Suprapubic skin (tissue), 4 donors: ENCODE measurements around the gene POR. TPM values are rescaled to one million over a fixed set of nuclear protein-coding genes. Genes with fewer than 3 reads are reported as not detected.
"Not testable (repeated sequence)": the region's sequence is repeated elsewhere in the genome, so short reads cannot be mapped to it uniquely, and the experiment has no call there.

Experiments
- DNase-seq, 2 donors: peaks; one replicate each; pipeline ENCODE4 v3.0.0-alpha.2; 2019; ENCODE audit warnings: low spot score in 2 of 2
- H3K27ac ChIP-seq: fragments of 200-600 bp; sonication (generic); one replicate; pipeline ENCODE4 v1.5.1; 2019
- H3K27me3 ChIP-seq: fragments of 200-600 bp; sonication (generic); one replicate; pipeline ENCODE4 v1.5.1; 2019
- H3K36me3 ChIP-seq: fragments of 200-600 bp; sonication (generic); one replicate; pipeline ENCODE4 v1.5.1; 2019
- H3K4me1 ChIP-seq: fragments of 200-600 bp; sonication (generic); one replicate; pipeline ENCODE4 v1.5.1; 2019
- H3K4me3 ChIP-seq: fragments of 200-600 bp; sonication (generic); one replicate; pipeline ENCODE4 v1.5.1; 2019; ENCODE audit warnings: mild to moderate bottlenecking
- H3K9me3 ChIP-seq: fragments of 200-600 bp; sonication (generic); one replicate; pipeline ENCODE4 v1.5.1; 2019
- CTCF ChIP-seq, 2 donors: fragments of 200-600 bp in 1 of 2; fragments of 450-650 bp in 1 of 2; sonication (generic) in 1 of 2; IDR thresholded peaks; one replicate each; pipeline ENCODE4 v1.5.1; 2016 to 2019; ENCODE audit warnings: antibody characterized with exemption in 2 of 2, mild to moderate bottlenecking in 1 of 2, moderate library complexity in 1 of 2
- EP300 ChIP-seq: sonication (generic); formaldehyde crosslinking; IDR thresholded peaks from one replicate; pipeline ENCODE4 v1.6.1; 2017; ENCODE audit warnings: antibody characterized with exemption
- POLR2A ChIP-seq, 2 donors: fragments of 450-650 bp; IDR thresholded peaks; one replicate each; pipeline ENCODE4 v1.6.1; 2017; ENCODE audit warnings: antibody characterized with exemption in 2 of 2, mild to moderate bottlenecking in 2 of 2, moderate library complexity in 2 of 2
- POLR2AphosphoS5 ChIP-seq, 3 donors: sonication (generic); formaldehyde crosslinking; IDR thresholded peaks; one replicate each; pipeline ENCODE4 v1.6.1; 2017; ENCODE audit warnings: antibody characterized with exemption in 3 of 3
- WGBS: methylation state at CpG from one replicate; pipeline ENCODE4 v1.1.5; 2018; 5-methylcytosine and 5-hydroxymethylcytosine counted together
- total RNA-seq, 4 donors: library from RNA; depleted of rRNA; stranded (reverse); fragments of >200 nt; gene quantifications; one replicate each; pipeline ENCODE4 v1.1.0, GENCODE V29; 2016

Gene POR
- total RNA-seq, 4 donors from 2014 or later: 85.8 to 112 (median 91.8) TPM

- Histone ChIP-seq H3K4me1 (no peaks in the 10 kb centered on the region), H3K36me3 (peaks cover 31% of the 10 kb centered on the region), H3K27me3 (no peaks in the 10 kb centered on the region), H3K9me3 (no peaks in the 10 kb centered on the region), H3K27ac (no peak overlapping the region), H3K4me3 (no peak overlapping the region)
- TF ChIP-seq CTCF (IDR thresholded peaks at IDR 0.05) (no peak), POLR2AphosphoS5 (IDR thresholded peaks at IDR 0.05) (no peak)
- no peak for DNase-seq
- WGBS: 95% methylated on average over 7 of the region's 7 CpGs
These were observed 107.2 kb downstream of the POR start for GRCh38 chr7:76022026-76022780.

GRCh38 chr7:76023002-76023401 lies 108.0 kb downstream of the POR start:
- H3K27ac ChIP-seq: no peak overlapping the region
- no peaks in the 10 kb centered on the region for H3K27me3 ChIP-seq
- no peak overlapping the region for H3K4me3 ChIP-seq
- no peaks in the 10 kb centered on the region for H3K9me3 ChIP-seq
- H3K36me3 ChIP-seq: peaks cover 35% of the 10 kb centered on the region
- TF ChIP-seq CTCF (IDR thresholded peaks at IDR 0.05) (no peak), POLR2A (IDR thresholded peaks at IDR 0.05) (no peak), POLR2AphosphoS5 (IDR thresholded peaks at IDR 0.05) (no peak), EP300 (no peak)
- WGBS: 41% methylated on average over 4 of the region's 4 CpGs
- no peaks in the 10 kb centered on the region for H3K4me1 ChIP-seq
- DNase-seq: no peak

GRCh38 chr7:76029682-76030081 lies 114.7 kb downstream of the POR start:
- peak in 1 of 2 donors; percentile 9 for TF ChIP-seq CTCF (IDR thresholded peaks at IDR 0.05)
- peaks cover 11% of the 10 kb centered on the region for H3K36me3 ChIP-seq
- not testable (repeated sequence) for H3K4me3 ChIP-seq, DNase-seq, H3K27me3 ChIP-seq, H3K4me1 ChIP-seq, H3K27ac ChIP-seq, H3K9me3 ChIP-seq
- WGBS: 95% methylated on average over 7 of the region's 7 CpGs

GRCh38 chr7:76031964-76032363 lies 117.0 kb downstream of the POR start:
- TF ChIP-seq CTCF (IDR thresholded peaks at IDR 0.05) (no peak), POLR2A (IDR thresholded peaks at IDR 0.05) (no peak), EP300 (no peak), POLR2AphosphoS5 (IDR thresholded peaks at IDR 0.05) (no peak)
- H3K4me1 ChIP-seq: no peaks in the 10 kb centered on the region
- H3K9me3 ChIP-seq: no peaks in the 10 kb centered on the region
- DNase-seq: no peak
- no peak overlapping the region for H3K27ac ChIP-seq
- H3K4me3 ChIP-seq: no peak overlapping the region
- H3K36me3 ChIP-seq: peaks cover 8% of the 10 kb centered on the region
- WGBS: 95% methylated on average over 1 of the region's 1 CpG
- no peaks in the 10 kb centered on the region for H3K27me3 ChIP-seq

Other genes with a start within 250 kb of the POR start
- gene HIP1, start 176.2 kb upstream of the POR start, total RNA-seq: 10 to 100 TPM; 16.0 to 29.4 (median 22.3) TPM
- gene CCL26, start 142.9 kb upstream of the POR start, total RNA-seq: not detected
- gene CCL24, start 101.3 kb upstream of the POR start, total RNA-seq: 1 to 10 TPM in 2 of 4 donors, not detected in 2; 2.6 to 2.7 TPM
- gene RHBDD2, start 36.1 kb upstream of the POR start, total RNA-seq: 10 to 100 TPM; 28.3 to 63.1 (median 49.8) TPM
- gene TMEM120A, start 79.4 kb downstream of the POR start, total RNA-seq: 10 to 100 TPM; 21.0 to 34.0 (median 22.4) TPM
- 10 to 100 TPM in 3 of 4 donors, 1 to 10 TPM in 1; 8.8 to 59.5 (median 41.2) TPM for gene STYXL1, start 132.8 kb downstream of the POR start, total RNA-seq
- gene MDH2, start 133.0 kb downstream of the POR start, total RNA-seq: 100 to 1,000 TPM in 3 of 4 donors, 10 to 100 TPM in 1; 99.8 to 127 (median 116) TPM